ENCODE results near the gene GREB1. TPM values are rescaled to one million over a fixed set of nuclear protein-coding genes. Genes with fewer than 3 reads are reported as not detected.

Gene GREB1
- total and polyA plus RNA-seq, 2 of the 13 experiments (the other 11 are each of a cell fraction or from before 2014, with no cell fraction given) = 31.3 to 61.2 TPM

DNA sequence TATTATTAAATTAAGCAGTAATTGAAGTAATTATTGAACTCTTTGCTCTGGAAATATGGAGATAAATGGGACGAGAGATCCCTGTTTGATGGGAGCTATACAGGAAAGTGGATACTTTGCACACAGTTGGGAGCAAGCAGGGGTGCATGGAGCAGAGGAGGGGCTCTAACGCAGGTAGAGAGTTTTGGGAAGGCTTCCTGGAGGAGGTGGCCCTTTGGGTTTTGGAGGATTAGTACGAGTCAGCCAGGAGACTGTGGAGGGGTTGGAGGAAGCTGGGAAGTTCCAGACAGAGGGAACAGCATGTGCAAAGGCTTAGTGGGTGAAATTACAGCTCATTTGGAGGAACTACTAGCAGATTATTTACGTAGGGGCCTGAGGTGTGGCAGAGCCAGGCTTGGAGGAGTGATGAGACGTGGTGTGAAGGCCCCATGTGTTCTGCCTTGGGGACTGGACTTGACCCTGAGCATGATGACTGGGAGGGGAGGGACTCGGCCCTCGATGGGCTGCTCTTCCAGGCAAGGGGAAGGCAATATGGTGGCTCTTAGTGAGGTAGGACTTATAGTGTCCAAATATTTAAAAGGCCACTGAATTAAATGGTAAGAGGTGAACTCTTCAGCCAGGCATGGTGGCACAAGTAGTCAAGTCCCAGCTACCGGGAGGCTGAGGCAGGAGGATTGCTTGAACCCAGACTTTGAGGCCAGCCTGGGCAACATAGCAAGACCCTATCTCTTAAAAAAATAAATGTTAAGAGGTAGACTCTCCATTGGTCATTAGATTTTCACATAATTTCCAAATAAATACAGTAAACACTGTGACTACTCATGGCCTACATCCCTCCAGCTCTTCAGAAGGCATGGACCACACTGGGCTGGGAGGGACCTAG is 30.2 kb downstream of the GREB1 start:
- intact Hi-C loops (cut with micrococcal nuclease; ENCODE audit: unreplicated experiment) (no loop called here), in situ Hi-C loops (cut with HindIII; ENCODE audit: extremely low pct_ligation_motif_present, low pct_unique_long_range_greater_than_20kb) (no loop called here)
- ChIA-PET POLR2A (interaction anchor here (0.7 kb wide), 1 partner anchor 25 kb away, joined by 3 read pairs; no protein-coding TSS in a partner anchor), CTCF (ENCODE audit: low intra/inter-chr PET ratio, low total read pairs) (no interaction called here)
- H3K27me3 ChIP-seq (ENCODE audit: control insufficient read depth in 1 of 2, insufficient read depth in 2 of 2, low read length in 2 of 2) = no peaks in the 10 kb centered on the region
- peaks cover 16% of the 10 kb centered on the region; the same call in 1 of the 2 replicates for H3K4me1 ChIP-seq (ENCODE audit: insufficient read depth, low read length)
- no TSS peak for BruUV-seq (replicated peaks)
- H3K4me3 ChIP-seq (replicated peaks in 1 of 3; ENCODE audit: insufficient read depth in 1 of 3, low read depth in 2 of 3, low read length in 3 of 3) = no peak overlapping the region
- peaks cover 69 to 94% of the 10 kb centered on the region in 2 experiments for H3K36me3 ChIP-seq (replicated peaks in 1 of 2; ENCODE audit: control insufficient read depth in 1 of 2, insufficient read depth in 2 of 2, low read length in 2 of 2)
- DNase-seq (ENCODE audit: low spot score) = no peak
- no peak overlapping the region for H3K27ac ChIP-seq (ENCODE audit: extremely low read length, insufficient read depth, low read length)
- no peak overlapping the region for H3K9ac ChIP-seq (ENCODE audit: insufficient read depth, low read depth, low read length)
- TF ChIP-seq NFKBIZ (CRISPR knock-in tag; IDR thresholded peaks at IDR 0.05) (no peak), ZNF510 (CRISPR knock-in tag; IDR thresholded peaks at IDR 0.05; ENCODE audit: low read depth) (no peak), ZNF121 (CRISPR knock-in tag; IDR thresholded peaks at IDR 0.05) (peak; percentile 87)
- ATAC-seq = no peak
- no peak overlapping the region for H3K4me2 ChIP-seq (ENCODE audit: low read depth, low read length)
- over 99% methylated on average over 8 of the region's 8 CpGs for WGBS (ENCODE audit: low lambda C conversion rate)
- peaks cover 51% of the 10 kb centered on the region for H3K79me2 ChIP-seq (ENCODE audit: insufficient read depth, low read length)
- peaks cover 33% of the 10 kb centered on the region for H4K20me1 ChIP-seq (ENCODE audit: insufficient read depth, low read length)
- no peak for FAIRE-seq
- H2AFZ ChIP-seq (ENCODE audit: low read length) = no peak overlapping the region
- H3K9me3 ChIP-seq (ENCODE audit: low read length) = no peaks in the 10 kb centered on the region

- Histone ChIP-seq H3K4me2 (ENCODE audit: low read depth, low read length) (no peak overlapping the region), H3K4me1 (ENCODE audit: insufficient read depth, low read length) (peaks cover 16% of the 10 kb centered on the region; the same call in 1 of the 2 replicates), H2AFZ (ENCODE audit: low read length) (no peak overlapping the region), H3K4me3 (replicated peaks in 1 of 3; ENCODE audit: insufficient read depth in 1 of 3, low read depth in 2 of 3, low read length in 3 of 3) (no peak overlapping the region), H3K79me2 (ENCODE audit: insufficient read depth, low read length) (peaks cover 41% of the 10 kb centered on the region), H4K20me1 (ENCODE audit: insufficient read depth, low read length) (peaks cover 23% of the 10 kb centered on the region), H3K27ac (ENCODE audit: extremely low read length, insufficient read depth, low read length) (no peak overlapping the region), H3K27me3 (ENCODE audit: control insufficient read depth in 1 of 2, insufficient read depth in 2 of 2, low read length in 2 of 2) (no peaks in the 10 kb centered on the region), H3K36me3 (replicated peaks in 1 of 2; ENCODE audit: control insufficient read depth in 1 of 2, insufficient read depth in 2 of 2, low read length in 2 of 2) (peaks cover 69 to 94% of the 10 kb centered on the region in 2 experiments), H3K9ac (ENCODE audit: insufficient read depth, low read depth, low read length) (no peak overlapping the region), H3K9me3 (ENCODE audit: low read length) (no peaks in the 10 kb centered on the region)
- ChIA-PET POLR2A (interaction anchor here (1.0 kb wide), 1 partner anchor 25 kb away, joined by 3 read pairs; no protein-coding TSS in a partner anchor), CTCF (ENCODE audit: low intra/inter-chr PET ratio, low total read pairs) (no interaction called here)
- no TSS peak for BruUV-seq (replicated peaks)
- intact Hi-C loops (cut with micrococcal nuclease; ENCODE audit: unreplicated experiment) (no loop called here), in situ Hi-C loops (cut with HindIII; ENCODE audit: extremely low pct_ligation_motif_present, low pct_unique_long_range_greater_than_20kb) (no loop called here)
- no peak for FAIRE-seq
- ATAC-seq = no peak
- WGBS (ENCODE audit: low lambda C conversion rate) = 97% methylated on average over 7 of the region's 7 CpGs
- DNase-seq (ENCODE audit: low spot score) = no peak
- TF ChIP-seq ZNF768 (CRISPR knock-in tag; IDR thresholded peaks at IDR 0.05) = peak; percentile 33; the same call in 1 of the 2 replicates
- TF ChIP-seq ZNF629 (CRISPR knock-in tag; conservative IDR thresholded peaks at IDR 0.05) = peak; percentile 81
- no peak for TF ChIP-seq KDM3A (CRISPR knock-in tag; IDR thresholded peaks at IDR 0.05; ENCODE audit: low read depth)
- TF ChIP-seq, protein P1, sequence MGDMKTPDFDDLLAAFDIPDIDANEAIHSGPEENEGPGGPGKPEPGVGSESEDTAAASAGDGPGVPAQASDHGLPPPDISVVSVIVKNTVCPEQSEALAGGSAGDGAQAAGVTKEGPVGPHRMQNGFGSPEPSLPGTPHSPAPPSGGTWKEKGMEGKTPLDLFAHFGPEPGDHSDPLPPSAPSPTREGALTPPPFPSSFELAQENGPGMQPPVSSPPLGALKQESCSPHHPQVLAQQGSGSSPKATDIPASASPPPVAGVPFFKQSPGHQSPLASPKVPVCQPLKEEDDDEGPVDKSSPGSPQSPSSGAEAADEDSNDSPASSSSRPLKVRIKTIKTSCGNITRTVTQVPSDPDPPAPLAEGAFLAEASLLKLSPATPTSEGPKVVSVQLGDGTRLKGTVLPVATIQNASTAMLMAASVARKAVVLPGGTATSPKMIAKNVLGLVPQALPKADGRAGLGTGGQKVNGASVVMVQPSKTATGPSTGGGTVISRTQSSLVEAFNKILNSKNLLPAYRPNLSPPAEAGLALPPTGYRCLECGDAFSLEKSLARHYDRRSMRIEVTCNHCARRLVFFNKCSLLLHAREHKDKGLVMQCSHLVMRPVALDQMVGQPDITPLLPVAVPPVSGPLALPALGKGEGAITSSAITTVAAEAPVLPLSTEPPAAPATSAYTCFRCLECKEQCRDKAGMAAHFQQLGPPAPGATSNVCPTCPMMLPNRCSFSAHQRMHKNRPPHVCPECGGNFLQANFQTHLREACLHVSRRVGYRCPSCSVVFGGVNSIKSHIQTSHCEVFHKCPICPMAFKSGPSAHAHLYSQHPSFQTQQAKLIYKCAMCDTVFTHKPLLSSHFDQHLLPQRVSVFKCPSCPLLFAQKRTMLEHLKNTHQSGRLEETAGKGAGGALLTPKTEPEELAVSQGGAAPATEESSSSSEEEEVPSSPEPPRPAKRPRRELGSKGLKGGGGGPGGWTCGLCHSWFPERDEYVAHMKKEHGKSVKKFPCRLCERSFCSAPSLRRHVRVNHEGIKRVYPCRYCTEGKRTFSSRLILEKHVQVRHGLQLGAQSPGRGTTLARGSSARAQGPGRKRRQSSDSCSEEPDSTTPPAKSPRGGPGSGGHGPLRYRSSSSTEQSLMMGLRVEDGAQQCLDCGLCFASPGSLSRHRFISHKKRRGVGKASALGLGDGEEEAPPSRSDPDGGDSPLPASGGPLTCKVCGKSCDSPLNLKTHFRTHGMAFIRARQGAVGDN (CRISPR knock-in tag; IDR thresholded peaks at IDR 0.05) = peak; percentile 30; the same call in 1 of the 2 replicates
- TF ChIP-seq ZBTB46 (CRISPR knock-in tag; IDR thresholded peaks at IDR 0.05; ENCODE audit: borderline replicate concordance) = no peak
- no peak for TF ChIP-seq SMARCE1 (IDR thresholded peaks at IDR 0.05; ENCODE audit: borderline replicate concordance)
- TF ChIP-seq ETV6 (CRISPR knock-in tag; conservative IDR thresholded peaks at IDR 0.05) = no peak
These were observed 31.1 kb downstream of the GREB1 start for GRCh38 chr2:11564816-11565567.

Data from HepG2 (cell line).